ENCODE results near the gene MRPL24.

DNA sequence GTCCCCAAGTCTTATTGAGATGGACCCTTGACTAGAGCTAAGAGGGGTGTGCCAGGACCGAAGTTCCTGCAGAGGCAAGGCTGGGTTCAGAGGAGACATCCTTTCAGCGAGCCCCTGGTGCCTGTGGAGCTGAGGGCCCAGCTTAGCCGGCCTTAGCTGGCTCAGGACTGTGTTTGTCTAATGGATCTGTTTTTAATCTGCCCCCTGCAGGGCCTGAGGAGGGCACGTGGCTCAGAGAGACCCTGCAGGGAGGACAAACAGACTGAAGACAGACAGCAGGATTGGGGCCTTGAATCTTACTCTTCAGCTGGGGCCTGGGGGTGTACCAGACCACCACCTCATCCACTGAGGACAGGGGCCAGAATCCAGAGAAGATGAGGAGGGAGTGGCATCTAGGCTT is 37.1 kb downstream of the MRPL24 start:
- TF ChIP-seq, protein P1, sequence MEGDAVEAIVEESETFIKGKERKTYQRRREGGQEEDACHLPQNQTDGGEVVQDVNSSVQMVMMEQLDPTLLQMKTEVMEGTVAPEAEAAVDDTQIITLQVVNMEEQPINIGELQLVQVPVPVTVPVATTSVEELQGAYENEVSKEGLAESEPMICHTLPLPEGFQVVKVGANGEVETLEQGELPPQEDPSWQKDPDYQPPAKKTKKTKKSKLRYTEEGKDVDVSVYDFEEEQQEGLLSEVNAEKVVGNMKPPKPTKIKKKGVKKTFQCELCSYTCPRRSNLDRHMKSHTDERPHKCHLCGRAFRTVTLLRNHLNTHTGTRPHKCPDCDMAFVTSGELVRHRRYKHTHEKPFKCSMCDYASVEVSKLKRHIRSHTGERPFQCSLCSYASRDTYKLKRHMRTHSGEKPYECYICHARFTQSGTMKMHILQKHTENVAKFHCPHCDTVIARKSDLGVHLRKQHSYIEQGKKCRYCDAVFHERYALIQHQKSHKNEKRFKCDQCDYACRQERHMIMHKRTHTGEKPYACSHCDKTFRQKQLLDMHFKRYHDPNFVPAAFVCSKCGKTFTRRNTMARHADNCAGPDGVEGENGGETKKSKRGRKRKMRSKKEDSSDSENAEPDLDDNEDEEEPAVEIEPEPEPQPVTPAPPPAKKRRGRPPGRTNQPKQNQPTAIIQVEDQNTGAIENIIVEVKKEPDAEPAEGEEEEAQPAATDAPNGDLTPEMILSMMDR (conservative IDR thresholded peaks at IDR 0.05; ENCODE audit: low read length) = no peak
- no peak for TF ChIP-seq EZH2phosphoT487 (IDR thresholded peaks at IDR 0.05; ENCODE audit: borderline replicate concordance, low read depth, low read length)
